Stimulated activated CD4-positive, alpha-beta T cell treated with anti-CD3 and anti-CD28 coated beads, Interleukin-4, amount 100 ng/mL, for 1 hour (primary cell): ENCODE results near the gene HOXA3.

Experiments
- DNase-seq: peaks from one replicate; pipeline ENCODE4 v3.0.0-alpha.2; 2020

Gene HOXA3

DNA sequence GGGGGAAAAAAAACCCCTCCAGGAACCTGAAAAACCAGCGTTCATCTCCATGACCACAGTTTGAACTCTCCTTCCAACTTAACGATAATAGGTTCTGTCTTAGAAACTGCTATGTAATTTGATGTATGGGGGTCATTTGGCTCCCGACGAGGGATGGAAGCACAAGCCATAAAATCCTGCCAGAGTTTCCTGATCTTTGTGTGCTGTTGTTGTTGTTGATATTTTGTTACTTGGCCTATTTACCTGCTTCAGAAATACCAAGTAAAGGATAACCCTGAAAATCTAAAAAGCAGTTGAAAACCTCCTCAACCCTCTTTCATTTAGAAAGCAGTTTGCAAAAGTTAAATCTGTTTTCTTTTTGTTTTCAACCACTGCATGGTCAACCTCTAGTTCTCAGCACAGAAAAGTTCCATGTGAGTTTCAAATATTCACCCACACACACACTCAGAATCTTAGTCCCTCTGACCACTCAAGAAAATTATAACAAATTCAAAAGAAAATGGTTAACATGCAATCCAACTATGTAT is 40.6 kb downstream of the HOXA3 start:
- no peak for DNase-seq

DNA sequence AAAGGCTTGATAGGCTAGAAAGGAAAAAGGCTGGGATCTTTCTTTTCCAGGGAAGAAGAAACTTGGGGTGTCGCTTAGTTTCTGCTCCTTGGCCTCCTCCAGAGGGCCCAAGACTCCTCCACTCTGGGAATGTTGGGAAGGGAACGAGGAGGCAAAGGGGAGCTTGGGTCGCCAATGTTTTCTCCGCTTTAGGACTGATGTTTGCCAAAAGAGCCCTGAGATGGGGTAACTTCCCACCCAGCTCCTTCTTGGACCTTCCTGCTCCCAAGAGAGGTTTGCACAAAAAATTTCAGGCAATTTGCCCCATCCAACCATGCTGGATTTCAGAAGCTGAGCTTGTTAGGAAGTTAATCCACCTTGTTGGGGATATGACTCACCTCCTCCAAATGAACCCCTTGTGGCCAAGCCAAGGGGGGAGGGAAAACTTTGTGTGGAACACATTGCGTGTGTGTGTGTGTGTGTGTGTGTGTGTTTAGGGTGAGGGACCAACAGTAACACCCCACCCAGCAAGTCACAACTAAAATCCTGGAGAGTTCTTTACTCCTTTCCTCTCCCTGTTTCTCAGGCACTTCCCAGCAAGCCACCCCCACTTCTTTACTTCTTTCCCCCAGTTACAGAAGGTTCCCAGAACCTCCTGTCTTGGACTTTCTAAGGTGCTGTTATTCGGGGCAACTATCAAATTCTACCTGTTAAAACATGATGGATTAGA is 41.2 kb downstream of the HOXA3 start:
- no peak for DNase-seq

GRCh38 chr7:27110186-27111031 is 42.0 kb downstream of the HOXA3 start:
- no peak for DNase-seq

- DNase-seq: no peak
Observed at GRCh38 chr7:27109466-27110185, 42.8 kb downstream of the HOXA3 start.

DNA sequence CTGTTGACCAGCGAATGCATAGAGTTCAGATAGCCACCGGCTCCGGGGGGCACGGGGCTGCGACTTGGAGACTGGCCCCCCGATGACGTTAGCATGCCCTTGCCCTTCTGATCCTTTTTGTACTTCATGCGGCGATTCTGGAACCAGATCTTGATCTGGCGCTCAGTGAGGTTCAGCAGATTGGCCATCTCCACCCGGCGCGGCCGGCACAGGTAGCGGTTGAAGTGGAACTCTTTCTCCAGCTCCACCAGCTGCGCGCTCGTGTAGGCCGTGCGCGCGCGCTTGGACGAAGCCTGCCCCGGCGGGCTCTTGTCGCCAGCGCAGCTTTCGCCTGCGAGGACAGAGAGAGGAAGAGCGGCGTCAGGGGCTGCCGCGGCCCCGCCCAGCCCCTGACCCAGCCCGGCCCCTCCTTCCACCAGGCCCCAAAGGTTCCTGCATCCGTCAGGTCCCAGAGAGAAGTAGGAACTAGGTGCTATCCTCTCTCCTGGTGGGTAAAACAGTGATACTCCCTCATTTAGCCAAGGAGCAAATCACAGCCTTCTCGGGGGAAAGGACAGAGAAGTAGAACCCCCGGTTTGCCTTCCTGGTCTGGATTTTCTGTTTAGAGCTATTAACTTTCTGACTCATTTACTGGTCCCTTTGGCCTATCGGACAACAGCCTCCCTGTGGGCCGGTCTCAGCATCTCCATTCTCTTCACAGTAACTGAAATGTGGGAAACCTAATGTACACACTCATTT is 43.8 kb downstream of the HOXA3 start:
- no peak for DNase-seq

- DNase-seq: no peak
Observed at GRCh38 chr7:27107391-27108381, 44.7 kb downstream of the HOXA3 start.

GRCh38 chr7:27106901-27107240 is 45.5 kb downstream of the HOXA3 start:
- DNase-seq: no peak

DNA sequence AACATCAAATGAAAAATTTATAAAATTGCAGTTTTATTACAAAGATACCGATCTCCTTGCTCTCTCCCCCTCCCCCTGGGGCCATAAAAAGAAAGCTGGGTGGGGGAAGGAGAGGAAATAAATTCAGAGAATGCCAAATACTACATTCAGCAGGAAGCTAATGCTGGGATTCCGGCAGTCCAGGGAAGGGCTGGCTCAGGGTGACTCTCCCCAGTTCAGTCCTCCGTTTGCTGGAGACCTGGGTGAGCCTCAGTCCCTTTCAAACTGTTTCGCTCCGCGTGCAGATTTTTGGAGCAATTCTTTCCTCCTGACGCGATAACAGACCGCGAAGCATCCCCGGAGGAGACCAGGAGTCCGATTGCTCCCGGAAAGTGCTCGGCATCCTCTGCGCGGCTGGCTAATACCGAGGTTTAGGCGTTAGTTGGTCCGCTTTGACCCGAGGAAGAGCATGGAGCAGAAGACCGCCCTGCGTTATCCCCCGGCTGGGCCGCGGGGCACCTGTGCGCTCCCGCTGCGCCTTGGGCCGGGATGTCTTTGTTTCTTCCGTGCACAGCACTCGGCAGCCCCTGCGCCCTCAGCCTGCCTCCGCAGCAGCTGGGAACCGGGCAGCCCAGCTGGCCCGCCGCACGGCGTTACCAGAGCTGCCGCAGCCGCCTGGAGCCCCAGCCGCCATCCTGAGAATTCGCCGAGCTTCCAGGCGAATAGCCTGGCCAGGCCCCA is 46.0 kb downstream of the HOXA3 start:
- no peak for DNase-seq

DNA sequence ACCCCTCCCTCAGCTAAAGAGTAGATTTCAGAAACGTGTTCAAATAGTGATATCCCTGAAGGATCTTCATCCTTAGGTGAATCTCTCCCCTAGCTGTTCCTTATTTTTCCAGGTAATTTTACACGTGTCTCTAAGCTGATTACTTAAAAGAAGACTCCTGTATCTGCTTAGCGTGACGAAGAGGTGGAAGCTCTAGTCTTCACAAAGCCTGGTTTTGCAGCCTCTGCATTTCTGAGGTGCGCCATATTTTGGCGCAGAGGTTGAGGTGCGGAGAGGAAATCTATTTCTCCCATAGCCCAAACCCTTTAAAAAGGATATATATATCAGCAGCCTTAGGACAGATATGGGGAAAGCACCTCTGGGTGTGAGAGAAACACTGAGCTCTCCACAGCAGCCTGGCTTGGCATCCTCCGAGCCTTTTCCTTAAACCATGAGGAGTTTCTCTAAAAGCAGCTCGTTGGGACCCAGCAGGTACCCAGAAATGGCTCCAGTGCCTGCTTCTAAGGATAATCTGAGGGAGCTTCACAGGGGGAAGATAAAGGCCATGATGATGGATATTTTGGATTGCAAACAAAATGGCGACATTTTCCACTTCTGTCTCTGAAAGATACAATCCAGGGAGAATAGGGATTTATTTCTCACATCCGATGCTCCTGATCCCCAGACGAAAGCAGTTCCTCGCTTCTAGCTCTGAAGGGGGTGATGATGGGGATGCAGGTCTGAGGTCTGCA is 46.9 kb downstream of the HOXA3 start:
- no peak for DNase-seq

- no peak for DNase-seq
Observed at GRCh38 chr7:27104341-27105058, 47.9 kb downstream of the HOXA3 start.

DNA sequence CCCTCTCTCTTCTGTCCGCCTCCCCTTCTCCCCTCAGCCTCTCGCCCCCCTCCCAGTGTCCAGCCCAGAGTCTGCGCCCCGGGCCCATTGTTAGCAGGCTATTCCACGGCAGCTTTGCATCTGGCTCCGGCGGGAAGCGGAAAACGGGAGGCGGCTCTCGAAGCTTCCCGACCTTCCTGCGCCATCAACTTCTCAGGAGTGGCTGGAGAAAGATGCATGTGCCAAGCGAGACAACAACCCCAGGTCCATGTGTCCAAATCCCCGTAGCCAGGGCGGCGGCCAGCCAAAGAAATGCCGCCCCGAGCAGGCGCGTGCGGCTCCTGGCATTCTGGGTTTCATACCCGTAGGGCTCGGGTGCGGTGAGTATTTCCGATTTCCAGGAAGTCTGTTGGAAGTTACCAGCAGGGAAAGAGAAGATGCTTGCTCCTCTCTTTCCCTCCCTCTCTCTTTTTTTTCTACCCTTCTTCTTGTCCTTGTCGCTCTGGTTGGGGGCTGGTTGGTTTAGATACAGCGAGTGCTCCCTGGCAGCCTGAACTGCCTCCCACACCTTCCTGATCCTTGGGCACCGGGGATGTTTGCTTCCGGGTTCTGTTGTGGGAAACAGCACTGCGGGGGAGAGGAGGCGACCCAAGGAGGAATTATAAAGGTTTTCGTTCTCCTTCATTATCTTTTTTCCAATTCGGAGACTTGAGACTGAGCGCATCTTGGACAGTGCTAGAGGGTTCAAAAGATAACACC is 48.7 kb downstream of the HOXA3 start:
- no peak for DNase-seq

- no peak for DNase-seq
Observed at GRCh38 chr7:27102581-27103442, 49.6 kb downstream of the HOXA3 start, which contains the start of gene HOXA2. HOXA2 (minus strand) TSS chr7:27102683; CDS start chr7:27102500, 183 bp downstream.

GRCh38 chr7:27101957-27102580 is 50.3 kb downstream of the HOXA3 start:
- no peak for DNase-seq

GRCh38 chr7:27101171-27101956 is 51.0 kb downstream of the HOXA3 start:
- no peak for DNase-seq

- DNase-seq: no peak
Observed at GRCh38 chr7:27100694-27101170, 51.7 kb downstream of the HOXA3 start.
